ENCODE measurements around the gene GRIK2.

The GRIK2 gene

GRCh38 chr6:101818051-101818450 is 424.5 kb downstream of the GRIK2 start:
- TF ChIP-seq CTCF (IDR thresholded peaks at IDR 0.05) (no peak), ZFX (IDR thresholded peaks at IDR 0.05; ENCODE audit: borderline replicate concordance) (no peak)
- no peak overlapping the region for H3K27ac ChIP-seq

GRCh38 chr6:101824551-101825345 is 431.2 kb downstream of the GRIK2 start:
- TF ChIP-seq ZFX (IDR thresholded peaks at IDR 0.05; ENCODE audit: borderline replicate concordance) (no peak), CTCF (IDR thresholded peaks at IDR 0.05) (no peak)

GRCh38 chr6:101826269-101826668 is 432.8 kb downstream of the GRIK2 start:
- TF ChIP-seq CTCF (IDR thresholded peaks at IDR 0.05) (no peak), ZFX (IDR thresholded peaks at IDR 0.05; ENCODE audit: borderline replicate concordance) (no peak)
- H3K27ac ChIP-seq = no peak overlapping the region

More at GRCh38 chr6:101824551-101825345, 431.2 kb downstream of the GRIK2 start:
- H3K27ac ChIP-seq = no peak overlapping the region

- no peak overlapping the region for H3K27ac ChIP-seq
- TF ChIP-seq CTCF (IDR thresholded peaks at IDR 0.05) = no peak
- TF ChIP-seq ZFX (IDR thresholded peaks at IDR 0.05; ENCODE audit: borderline replicate concordance) = no peak
These were observed 433.2 kb downstream of the GRIK2 start for GRCh38 chr6:101826678-101827077.

- H3K27ac ChIP-seq = no peak overlapping the region
- TF ChIP-seq ZFX (IDR thresholded peaks at IDR 0.05; ENCODE audit: borderline replicate concordance) (no peak), CTCF (IDR thresholded peaks at IDR 0.05) (no peak)
These were observed 437.1 kb downstream of the GRIK2 start for GRCh38 chr6:101830501-101831031.

- TF ChIP-seq CTCF (IDR thresholded peaks at IDR 0.05) (no peak), ZFX (IDR thresholded peaks at IDR 0.05; ENCODE audit: borderline replicate concordance) (no peak)
These were observed 438.9 kb downstream of the GRIK2 start for GRCh38 chr6:101832371-101832770.

GRCh38 chr6:101840100-101840499 is 446.6 kb downstream of the GRIK2 start:
- TF ChIP-seq CTCF (IDR thresholded peaks at IDR 0.05) = no peak
- no peak for TF ChIP-seq ZFX (IDR thresholded peaks at IDR 0.05; ENCODE audit: borderline replicate concordance)
- no peak overlapping the region for H3K27ac ChIP-seq

More at GRCh38 chr6:101832371-101832770, 438.9 kb downstream of the GRIK2 start:
- H3K27ac ChIP-seq = no peak overlapping the region
